Globus pallidus (tissue), 1 donor: Measurements from ENCODE around the gene DNAAF5.

Experiments
- DNase-seq: peaks from one replicate; pipeline ENCODE4 v3.0.0-alpha.2; 2015; ENCODE audit warnings: low spot score

Gene DNAAF5

DNA sequence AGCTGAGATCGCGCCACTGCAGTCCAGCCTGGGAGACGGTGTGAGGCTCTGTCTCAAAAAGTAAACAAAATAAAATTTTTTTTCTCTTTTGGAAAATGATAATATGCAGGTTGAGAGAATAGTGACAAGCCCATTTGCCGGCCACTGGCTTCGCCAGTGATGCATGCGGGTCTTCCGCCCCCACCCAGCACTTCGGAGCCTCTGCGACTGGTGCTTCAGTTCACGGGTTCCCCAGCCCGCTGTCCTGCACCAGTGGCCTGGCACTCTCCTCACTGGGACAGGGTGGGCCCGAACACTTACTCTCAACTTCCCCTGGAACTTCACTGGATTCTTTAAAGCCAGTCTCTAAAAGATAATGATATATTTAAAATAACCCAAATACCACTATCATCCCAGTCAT lies 108.5 kb downstream of the DNAAF5 start:
- no peak for DNase-seq

DNA sequence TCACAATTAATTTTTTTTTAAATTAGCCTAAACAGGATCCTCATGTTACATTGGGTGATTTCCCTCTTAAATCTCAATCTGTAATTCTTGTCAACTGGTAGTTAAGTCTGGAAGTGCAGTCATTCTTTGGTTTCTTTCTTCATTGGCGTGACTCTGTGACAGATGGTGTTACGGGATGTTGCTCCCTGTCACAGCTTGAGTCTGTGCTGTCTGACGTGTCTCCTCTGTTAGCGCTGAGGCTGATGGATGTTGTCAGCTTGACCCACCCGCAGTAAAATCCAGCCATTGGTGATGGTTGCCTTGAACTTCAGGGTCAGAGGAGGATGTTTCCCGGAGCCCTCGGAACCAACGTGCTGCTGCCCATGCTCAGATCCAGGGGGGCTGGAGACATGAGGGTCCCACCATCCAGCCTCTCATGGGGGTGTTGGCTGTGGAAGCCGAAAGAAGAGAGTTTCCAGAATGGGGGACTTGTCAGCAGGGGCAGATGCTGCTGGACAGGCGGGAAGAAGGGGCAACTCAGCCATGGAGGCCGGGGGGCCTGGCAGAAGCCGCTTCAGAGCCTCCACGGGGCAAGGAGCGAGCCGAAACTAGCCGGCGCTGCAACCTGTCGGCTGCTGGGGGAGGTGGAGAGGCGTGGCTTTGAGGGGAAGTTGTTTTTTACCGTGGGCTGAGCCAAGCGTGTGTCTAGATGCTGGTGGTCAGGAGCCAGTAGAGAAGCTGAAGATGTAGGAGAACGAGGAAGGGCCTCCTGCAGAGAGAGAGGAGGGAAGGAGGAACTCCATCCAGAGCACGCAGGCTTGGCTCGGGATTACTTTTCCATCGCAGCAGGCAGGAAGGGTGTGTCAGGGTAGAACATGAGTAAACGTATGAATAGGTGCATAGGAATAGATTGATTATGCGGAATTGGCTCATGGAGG lies 109.2 kb downstream of the DNAAF5 start:
- DNase-seq = no peak
